ENCODE results near the gene KLHDC8A.

The KLHDC8A gene

GRCh38 chr1:205382561-205382960, 25.8 kb upstream of the KLHDC8A start:
- TF ChIP-seq CTCF (IDR thresholded peaks at IDR 0.05), result no peak

DNA sequence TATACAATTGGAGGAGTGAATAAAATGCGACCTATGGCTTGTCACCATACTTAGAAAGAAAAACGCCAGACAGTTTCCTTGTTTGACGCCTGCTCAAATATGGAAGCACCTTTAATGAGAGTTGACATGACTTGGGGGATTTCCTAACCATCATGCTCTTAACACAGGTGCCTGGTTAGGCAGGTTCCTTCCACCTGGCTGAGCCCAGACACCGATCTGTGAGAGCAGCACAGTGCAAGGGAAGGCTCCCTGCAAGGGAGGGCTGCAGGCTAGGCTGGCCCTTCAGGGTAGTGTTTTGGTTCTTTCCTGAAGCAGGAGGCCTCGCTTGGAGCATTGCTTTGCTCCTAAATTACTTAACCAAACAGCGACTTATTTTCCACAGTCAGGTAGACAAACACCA, 24.6 kb upstream of the KLHDC8A start:
- TF ChIP-seq CTCF (IDR thresholded peaks at IDR 0.05), result no peak

DNA sequence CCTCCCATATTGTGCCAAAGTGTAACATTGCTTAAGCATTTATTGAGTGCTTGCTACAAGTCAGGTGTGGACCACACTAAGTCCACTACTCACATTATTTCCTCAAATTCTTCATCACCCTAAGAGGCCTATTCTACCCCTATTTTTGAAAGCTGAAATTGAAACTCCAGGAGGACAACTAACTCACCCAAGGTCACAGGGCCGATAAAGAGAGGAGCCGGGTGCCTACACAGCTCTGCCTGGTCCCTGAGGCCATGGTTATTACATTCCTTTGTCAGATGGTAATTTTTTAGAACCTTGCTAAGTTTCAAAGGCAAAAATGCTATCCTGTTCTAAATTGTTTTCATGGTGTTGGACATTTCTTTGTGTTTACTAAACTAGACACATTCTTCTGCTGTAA, 24.2 kb upstream of the KLHDC8A start:
- no peak for TF ChIP-seq CTCF (IDR thresholded peaks at IDR 0.05)

GRCh38 chr1:205379056-205379455, 22.3 kb upstream of the KLHDC8A start:
- TF ChIP-seq CTCF (IDR thresholded peaks at IDR 0.05), result no peak

DNA sequence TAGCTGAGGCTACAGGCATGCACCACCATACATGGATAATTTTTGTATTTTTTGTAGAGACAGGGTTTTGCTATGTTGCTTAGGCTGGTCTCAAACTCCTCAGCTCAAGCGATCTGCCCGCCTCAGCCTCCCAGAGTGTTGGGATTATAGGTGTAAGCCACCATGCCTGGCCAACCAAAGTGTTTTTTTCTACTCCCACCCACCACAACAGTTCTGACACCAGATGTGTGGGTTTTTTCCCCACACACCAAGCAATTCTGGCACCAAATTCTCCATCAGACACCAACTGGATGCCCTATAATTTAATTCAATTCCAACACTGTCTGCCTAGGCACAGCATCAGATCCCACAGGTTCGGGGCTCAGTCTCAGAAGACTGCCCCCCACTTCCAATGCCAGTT, 20.6 kb upstream of the KLHDC8A start:
- no peak for TF ChIP-seq CTCF (IDR thresholded peaks at IDR 0.05)

DNA sequence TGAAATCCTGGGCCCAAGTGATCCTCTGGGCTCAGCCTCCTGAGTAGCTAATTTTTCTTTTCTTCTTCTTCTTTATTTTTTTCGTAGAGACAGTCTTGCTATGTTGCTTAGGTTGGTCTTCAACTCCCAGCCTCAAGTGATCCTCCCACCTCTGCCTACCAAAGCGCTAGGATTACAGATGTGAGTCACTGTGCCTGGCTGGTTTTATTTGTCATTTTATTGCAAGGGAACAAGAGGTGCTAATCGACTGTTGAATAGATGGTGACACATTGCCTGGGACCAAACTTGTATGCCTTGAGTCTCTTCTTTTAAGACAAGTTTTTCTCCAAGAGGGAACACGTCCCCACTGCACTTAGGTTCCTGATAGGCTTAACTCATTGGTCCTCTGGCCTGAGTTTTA, 20.0 kb upstream of the KLHDC8A start:
- no peak for TF ChIP-seq CTCF (IDR thresholded peaks at IDR 0.05)

- TF ChIP-seq CTCF (IDR thresholded peaks at IDR 0.05), result no peak
Measured at GRCh38 chr1:205375835-205376545, 19.3 kb upstream of the KLHDC8A start.
